Tibial artery (tissue), 4 donors: Measurements from ENCODE around the gene ZBTB20.

ENCODE experiments used
- DNase-seq, 2 donors: peaks; one replicate each; pipeline ENCODE4 v3.0.0-alpha.2; 2019
- H3K27ac ChIP-seq, 2 donors: fragments of 200-600 bp; sonication (generic) in 1 of 2; 1 replicate in 1 of 2; 2 replicates in 1 of 2; pipeline ENCODE4 v1.5.1; 2018 to 2019; ENCODE audit warnings: mild to moderate bottlenecking in 1 of 2
- H3K27me3 ChIP-seq, 2 donors: fragments of 200-600 bp; sonication (generic) in 1 of 2; one replicate each; pipeline versions ENCODE4 v1.5.1 to v1.6.0; 2016 to 2019
- H3K36me3 ChIP-seq, 3 donors: fragments of 200-600 bp; sonication (generic) in 2 of 3; one replicate each; pipeline ENCODE4 v1.5.1; 2016 to 2019; ENCODE audit warnings: mild to moderate bottlenecking in 2 of 3
- H3K4me1 ChIP-seq, 4 donors: fragments of 200-600 bp; sonication (generic) in 2 of 4; 1 replicate in 3 of 4; 2 replicates in 1 of 4; pipeline ENCODE4 v1.5.1; 2016 to 2019
- H3K4me3 ChIP-seq, 2 donors: fragments of 200-600 bp; sonication (generic) in 1 of 2; 1 replicate in 1 of 2; 2 replicates in 1 of 2; pipeline ENCODE4 v1.5.1; 2018 to 2019; ENCODE audit warnings: mild to moderate bottlenecking in 2 of 2
- H3K9me3 ChIP-seq, 3 donors: fragments of 200-600 bp; sonication (generic) in 1 of 3; one replicate each; pipeline ENCODE4 v1.5.1; 2016 to 2019
- intact Hi-C: fragments of 100-400 bp; cut with DNase I; formaldehyde crosslinking; loops from one replicate; pipeline ENCODE4 v1.15.0; 2023; ENCODE audit warnings: low total_unique reads
- TF ChIP-seq, protein P1 (sequence below), 2 experiments: fragments of 200-600 bp in 1 of 2; fragments of 450-650 bp in 1 of 2; IDR thresholded peaks; one replicate each; pipeline ENCODE4 v1.5.1; 2017 to 2019; ENCODE audit warnings: antibody characterized with exemption in 2 of 2, mild to moderate bottlenecking in 1 of 2, moderate library complexity in 1 of 2

ZBTB20 gene

DNA sequence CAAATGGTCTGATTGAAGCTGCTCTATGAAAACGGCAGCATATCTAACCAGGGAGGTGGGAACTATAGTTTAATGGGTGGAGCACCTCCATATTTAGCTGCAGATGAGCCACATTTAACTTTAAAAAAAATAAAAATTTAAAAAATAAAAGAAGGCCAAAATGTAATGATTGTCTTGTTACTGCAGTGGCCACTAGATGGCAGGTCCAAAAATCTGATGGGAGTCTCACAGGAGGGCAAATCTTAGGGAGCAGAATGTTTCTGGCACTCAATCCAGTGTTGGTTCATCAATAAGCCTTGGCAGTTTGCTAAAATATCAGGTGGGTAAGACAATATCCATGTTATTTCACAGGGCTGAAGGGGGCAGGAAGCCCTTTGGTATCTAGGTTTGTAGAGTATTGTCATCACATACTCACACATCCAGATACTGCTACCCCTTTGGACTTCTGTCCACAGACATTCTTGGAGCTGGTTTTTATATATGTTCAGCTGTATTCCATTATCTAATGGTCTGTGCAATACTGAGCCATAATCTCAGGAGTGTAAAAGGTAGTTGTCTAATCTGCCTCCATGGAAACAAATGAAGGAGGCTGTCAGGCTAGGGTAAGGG lies 619.9 kb downstream of the ZBTB20 start:
- no peak for DNase-seq
- intact Hi-C loops, result no loop called here
- Histone ChIP-seq H3K4me1 (no peaks in the 10 kb centered on the region), H3K4me3 (no peak overlapping the region), H3K27me3 (no peaks in the 10 kb centered on the region), H3K27ac (no peak overlapping the region), H3K36me3 (peaks cover 0 to 6% (median 6%) of the 10 kb centered on the region in 3 donors), H3K9me3 (no peaks in the 10 kb centered on the region)
- TF ChIP-seq, protein P1, sequence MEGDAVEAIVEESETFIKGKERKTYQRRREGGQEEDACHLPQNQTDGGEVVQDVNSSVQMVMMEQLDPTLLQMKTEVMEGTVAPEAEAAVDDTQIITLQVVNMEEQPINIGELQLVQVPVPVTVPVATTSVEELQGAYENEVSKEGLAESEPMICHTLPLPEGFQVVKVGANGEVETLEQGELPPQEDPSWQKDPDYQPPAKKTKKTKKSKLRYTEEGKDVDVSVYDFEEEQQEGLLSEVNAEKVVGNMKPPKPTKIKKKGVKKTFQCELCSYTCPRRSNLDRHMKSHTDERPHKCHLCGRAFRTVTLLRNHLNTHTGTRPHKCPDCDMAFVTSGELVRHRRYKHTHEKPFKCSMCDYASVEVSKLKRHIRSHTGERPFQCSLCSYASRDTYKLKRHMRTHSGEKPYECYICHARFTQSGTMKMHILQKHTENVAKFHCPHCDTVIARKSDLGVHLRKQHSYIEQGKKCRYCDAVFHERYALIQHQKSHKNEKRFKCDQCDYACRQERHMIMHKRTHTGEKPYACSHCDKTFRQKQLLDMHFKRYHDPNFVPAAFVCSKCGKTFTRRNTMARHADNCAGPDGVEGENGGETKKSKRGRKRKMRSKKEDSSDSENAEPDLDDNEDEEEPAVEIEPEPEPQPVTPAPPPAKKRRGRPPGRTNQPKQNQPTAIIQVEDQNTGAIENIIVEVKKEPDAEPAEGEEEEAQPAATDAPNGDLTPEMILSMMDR (IDR thresholded peaks at IDR 0.05), result peak in 1 of 2 experiments; percentile 24

DNA sequence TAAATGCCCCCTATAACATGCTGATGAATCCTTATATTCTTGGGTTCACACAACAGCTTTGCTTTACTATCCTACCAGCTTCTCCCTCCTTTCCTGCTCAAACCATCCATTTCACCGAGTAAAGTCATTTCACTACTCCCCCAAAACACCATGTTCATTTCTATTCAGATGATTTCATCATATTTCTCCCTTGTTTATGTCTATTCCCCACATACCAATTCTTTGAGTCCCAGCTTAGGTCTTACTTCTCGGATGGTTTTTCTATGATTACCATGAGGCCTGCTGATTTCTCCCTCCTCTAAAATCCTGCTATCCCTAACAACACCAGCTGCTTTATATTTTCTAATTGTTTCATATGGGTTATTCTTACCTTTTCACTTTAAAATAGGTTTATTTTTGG lies 621.8 kb downstream of the ZBTB20 start:
- Histone ChIP-seq H3K4me3 (no peak overlapping the region), H3K36me3 (no peaks in the 10 kb centered on the region), H3K4me1 (no peaks in the 10 kb centered on the region), H3K27ac (no peak overlapping the region), H3K27me3 (no peaks in the 10 kb centered on the region), H3K9me3 (no peaks in the 10 kb centered on the region)
- no peak for DNase-seq
- TF ChIP-seq, protein P1 (IDR thresholded peaks at IDR 0.05), result no peak
- intact Hi-C loops, result no loop called here

DNA sequence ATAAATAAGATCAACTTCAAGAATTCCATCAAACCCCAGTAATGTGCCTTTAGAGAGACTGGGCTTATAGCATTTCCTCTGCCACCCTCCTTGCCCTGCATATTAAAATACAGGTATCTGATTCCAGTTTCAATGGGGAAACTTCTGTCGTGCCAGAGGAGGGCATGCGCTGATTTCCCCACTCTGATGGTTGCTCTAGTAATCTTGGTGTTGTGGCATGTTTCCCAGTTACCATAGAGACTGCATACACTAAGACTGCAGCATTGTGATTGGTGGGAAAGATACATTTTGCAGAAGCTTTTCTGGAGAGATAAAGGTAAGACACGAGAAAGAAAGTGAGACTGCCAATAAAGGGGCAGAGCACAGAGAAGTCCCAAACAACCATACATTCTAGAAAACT lies 627.7 kb downstream of the ZBTB20 start:
- Histone ChIP-seq H3K27ac (no peak overlapping the region), H3K27me3 (no peaks in the 10 kb centered on the region), H3K4me1 (peaks cover 0 to 18% (median 3%) of the 10 kb centered on the region in 4 donors), H3K36me3 (no peaks in the 10 kb centered on the region), H3K4me3 (no peak overlapping the region), H3K9me3 (no peaks in the 10 kb centered on the region)
- no peak for DNase-seq
- TF ChIP-seq, protein P1 (IDR thresholded peaks at IDR 0.05), result no peak
- intact Hi-C loops, result no loop called here

DNA sequence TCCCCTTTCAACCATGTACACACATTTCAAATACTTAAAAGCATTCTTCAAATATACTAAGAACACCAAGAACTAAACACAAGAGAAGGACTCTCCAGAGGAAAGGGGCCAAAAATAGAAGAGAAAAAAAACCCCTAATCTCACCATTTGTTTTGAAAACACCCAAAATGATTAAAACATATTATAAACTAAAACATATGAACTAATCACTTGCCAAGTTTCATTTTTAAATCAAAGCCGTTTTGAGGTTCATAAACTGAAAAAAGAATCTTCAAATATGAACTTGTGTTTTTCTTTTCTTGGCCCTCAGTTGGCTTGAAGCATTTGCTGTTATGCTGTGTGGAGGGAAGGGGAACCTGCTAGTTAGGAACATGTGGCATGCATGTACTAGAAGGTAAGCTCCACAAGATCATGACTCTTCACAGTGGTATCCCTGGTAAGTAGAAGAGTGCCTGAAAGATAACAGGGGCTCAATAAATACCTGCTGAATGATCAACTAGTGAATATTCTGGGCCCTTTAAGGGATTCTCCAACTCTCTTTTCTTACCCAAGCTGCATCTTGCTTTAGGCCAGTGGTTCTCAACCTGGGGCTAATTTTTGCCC lies 628.8 kb downstream of the ZBTB20 start:
- intact Hi-C loops, result no loop called here
- H3K36me3 ChIP-seq, result no peaks in the 10 kb centered on the region
- H3K4me3 ChIP-seq, result no peak overlapping the region
- no peaks in the 10 kb centered on the region for H3K9me3 ChIP-seq
- H3K4me1 ChIP-seq, result peaks cover 0 to 18% (median 3%) of the 10 kb centered on the region in 4 donors
- DNase-seq, result no peak
- TF ChIP-seq, protein P1 (IDR thresholded peaks at IDR 0.05), result no peak
- no peaks in the 10 kb centered on the region for H3K27me3 ChIP-seq
- no peak overlapping the region for H3K27ac ChIP-seq

DNA sequence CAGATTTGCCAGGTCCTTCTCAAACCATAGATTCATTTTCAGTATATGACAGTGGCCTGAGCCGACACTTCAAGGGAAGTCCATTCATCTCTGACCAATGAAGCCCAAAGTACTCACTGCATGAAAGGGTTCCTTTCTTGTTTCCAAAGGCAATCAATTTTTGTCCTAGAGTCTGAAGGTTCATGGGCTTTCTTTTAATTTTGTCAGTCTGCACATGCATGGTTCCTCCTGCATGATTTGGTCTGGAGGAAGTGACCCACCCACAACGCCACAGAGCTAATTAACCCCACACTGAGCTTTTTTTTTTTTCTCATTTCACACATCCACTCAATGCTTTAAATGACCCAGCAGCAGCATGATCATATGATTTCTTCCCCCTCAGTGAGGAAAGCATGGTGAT lies 636.9 kb downstream of the ZBTB20 start:
- Histone ChIP-seq H3K27me3 (no peaks in the 10 kb centered on the region), H3K4me3 (no peak overlapping the region), H3K9me3 (no peaks in the 10 kb centered on the region), H3K36me3 (no peaks in the 10 kb centered on the region), H3K4me1 (peaks cover 0 to 41% (median 11%) of the 10 kb centered on the region in 4 donors), H3K27ac (no peak overlapping the region)
- no peak for DNase-seq
- intact Hi-C loops, result no loop called here
- TF ChIP-seq, protein P1 (IDR thresholded peaks at IDR 0.05), result no peak
